Body of pancreas (tissue), 4 donors: Measurements from ENCODE around the gene DPEP1.

Experiments
- CTCF ChIP-seq, 7 experiments: fragments of 450-650 bp in 4 of 7; fragments of 200-600 bp in 3 of 7; sonication (generic) in 3 of 7; IDR thresholded peaks; one replicate each; pipeline ENCODE4 v1.5.1; 2016 to 2019; ENCODE audit warnings: antibody characterized with exemption in 7 of 7
- POLR2A ChIP-seq, 3 donors: fragments of 450-650 bp; IDR thresholded peaks; one replicate each; pipeline ENCODE4 v1.6.1; 2016; ENCODE audit warnings: antibody characterized with exemption in 3 of 3, mild to moderate bottlenecking in 2 of 3

GRCh38 chr16:89602952-89603590 is 10.4 kb upstream of the DPEP1 start:
- TF ChIP-seq CTCF (IDR thresholded peaks at IDR 0.05) (no peak), POLR2A (IDR thresholded peaks at IDR 0.05) (no peak)
